GM18502 (cell line): Measurements from ENCODE around the gene HNRNPU.

Source experiments
- ATAC-seq: cut with Tn5 transposase; IDR thresholded peaks from one replicate; pipeline ENCODE4 v1.9.1; 2021; ENCODE audit warnings: mild to moderate bottlenecking; ENCODE audit not compliant: unreplicated experiment, poor library complexity

Gene HNRNPU

GRCh38 chr1:244813327-244813726 lies 51.0 kb downstream of the HNRNPU start:
- ATAC-seq: no peak

- ATAC-seq: no peak
These were observed 54.1 kb downstream of the HNRNPU start for GRCh38 chr1:244810221-244810620.

- ATAC-seq: no peak
These were observed 57.2 kb downstream of the HNRNPU start for GRCh38 chr1:244807138-244807537.

- ATAC-seq: no peak
These were observed 59.5 kb downstream of the HNRNPU start for GRCh38 chr1:244804841-244805240.

- no peak for ATAC-seq
These were observed 61.6 kb downstream of the HNRNPU start for GRCh38 chr1:244802556-244803239.

- no peak for ATAC-seq
These were observed 62.3 kb downstream of the HNRNPU start for GRCh38 chr1:244802041-244802440.

- ATAC-seq: peak; percentile 87
These were observed 63.1 kb downstream of the HNRNPU start for GRCh38 chr1:244801246-244801645.

- peak; percentile 5 for ATAC-seq
These were observed 63.5 kb downstream of the HNRNPU start for GRCh38 chr1:244800821-244801220.
